OCI-LY1 (cell line): ENCODE measurements around the gene CBLB.

Experiments
- EZH2 ChIP-seq: fragments of 200-600 bp; sonication (generic), shearing (Covaris generic); IDR thresholded peaks from 2 replicates; pipeline ENCODE4 v1.8.0; 2017; ENCODE audit warnings: borderline replicate concordance, mixed run types, mild to moderate bottlenecking, antibody characterized with exemption, low read length, moderate library complexity, mixed read lengths
- TF ChIP-seq, protein P1 (sequence below): fragments of 200-600 bp; sonication (generic), shearing (Covaris generic); IDR thresholded peaks from 2 replicates; pipeline ENCODE4 v1.5.1; 2017; ENCODE audit warnings: mild to moderate bottlenecking, antibody characterized with exemption, low read length, moderate library complexity, mixed read lengths

DNA sequence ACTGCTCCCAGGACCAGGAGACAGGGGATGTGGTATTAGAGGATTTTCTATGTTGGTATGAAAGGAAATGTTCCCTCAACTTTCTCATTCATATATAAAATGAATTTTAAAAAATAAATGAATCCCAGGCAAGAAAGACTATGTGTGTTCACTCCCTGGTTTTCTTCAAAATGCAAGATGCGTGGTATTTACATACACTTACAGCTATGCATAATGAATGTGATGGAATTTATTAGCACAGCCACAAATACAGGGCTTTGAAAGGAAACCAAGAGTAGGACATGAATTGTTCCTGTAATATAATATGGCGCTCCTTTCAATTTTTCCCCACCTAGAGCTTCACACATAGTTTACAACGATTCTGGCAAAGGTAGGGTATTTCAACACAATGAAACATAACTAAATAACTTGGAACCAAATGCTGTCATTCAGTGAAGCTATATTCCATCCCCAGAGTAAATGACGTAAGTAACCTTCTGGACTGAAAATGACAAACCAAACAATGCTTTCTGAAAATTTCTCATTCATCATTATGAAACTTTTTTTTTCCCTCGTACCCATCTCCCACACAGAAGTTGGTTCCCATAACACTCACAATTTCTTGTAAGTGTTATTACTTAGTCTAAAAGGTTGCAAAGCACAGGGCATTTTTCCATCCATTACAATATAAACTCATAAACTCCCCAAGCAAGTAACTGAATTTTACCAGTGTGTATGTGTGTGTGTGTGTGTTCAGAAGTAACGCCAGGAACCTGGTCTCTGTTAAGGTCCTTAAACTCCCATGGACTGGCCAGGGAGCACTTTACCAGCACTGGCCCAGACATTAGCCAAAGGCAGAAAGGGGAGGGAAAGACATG, 41.8 kb downstream of the CBLB start:
- TF ChIP-seq, protein P1, sequence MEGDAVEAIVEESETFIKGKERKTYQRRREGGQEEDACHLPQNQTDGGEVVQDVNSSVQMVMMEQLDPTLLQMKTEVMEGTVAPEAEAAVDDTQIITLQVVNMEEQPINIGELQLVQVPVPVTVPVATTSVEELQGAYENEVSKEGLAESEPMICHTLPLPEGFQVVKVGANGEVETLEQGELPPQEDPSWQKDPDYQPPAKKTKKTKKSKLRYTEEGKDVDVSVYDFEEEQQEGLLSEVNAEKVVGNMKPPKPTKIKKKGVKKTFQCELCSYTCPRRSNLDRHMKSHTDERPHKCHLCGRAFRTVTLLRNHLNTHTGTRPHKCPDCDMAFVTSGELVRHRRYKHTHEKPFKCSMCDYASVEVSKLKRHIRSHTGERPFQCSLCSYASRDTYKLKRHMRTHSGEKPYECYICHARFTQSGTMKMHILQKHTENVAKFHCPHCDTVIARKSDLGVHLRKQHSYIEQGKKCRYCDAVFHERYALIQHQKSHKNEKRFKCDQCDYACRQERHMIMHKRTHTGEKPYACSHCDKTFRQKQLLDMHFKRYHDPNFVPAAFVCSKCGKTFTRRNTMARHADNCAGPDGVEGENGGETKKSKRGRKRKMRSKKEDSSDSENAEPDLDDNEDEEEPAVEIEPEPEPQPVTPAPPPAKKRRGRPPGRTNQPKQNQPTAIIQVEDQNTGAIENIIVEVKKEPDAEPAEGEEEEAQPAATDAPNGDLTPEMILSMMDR = no peak
- TF ChIP-seq EZH2 = no peak
